GM19099 (cell line): Measurements from ENCODE around the gene STK26.
A peak's percentile ranks its signal among the peaks of the same experiment; 100 is the strongest.

Experiments used
- POLR2A ChIP-seq: IDR thresholded peaks from 3 replicates; pipeline ENCODE4 v1.6.1; 2011; ENCODE audit warnings: low read depth; ENCODE audit not compliant: insufficient read length; ENCODE audit errors: extremely low read depth

The STK26 gene

DNA sequence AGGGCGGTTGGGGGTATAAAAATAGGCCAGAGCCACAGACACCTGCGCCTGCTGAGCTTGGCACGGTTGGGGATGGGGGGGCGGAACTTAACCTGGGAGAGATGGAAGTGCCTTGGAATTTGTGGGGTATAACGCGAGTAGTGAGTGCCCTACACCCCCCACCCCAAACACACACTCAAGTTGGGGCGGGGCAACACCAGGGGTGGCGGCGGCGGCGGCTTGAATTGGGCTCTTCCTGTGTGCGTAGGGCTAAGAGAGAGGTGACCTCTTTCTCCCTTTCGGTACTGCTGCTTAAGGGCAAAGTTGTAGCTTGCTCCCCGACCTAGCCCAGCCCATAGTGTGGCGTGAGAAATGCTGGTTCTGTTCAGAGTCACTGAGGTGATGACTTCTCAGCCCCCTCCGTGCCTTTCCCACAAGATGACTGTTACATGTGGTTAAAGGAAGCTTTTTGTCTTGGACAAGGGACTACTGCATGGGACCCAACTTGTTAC lies 839 bp downstream of the STK26 start:
- TF ChIP-seq POLR2A = peak; percentile 43

GRCh38 chrX:132025041-132025440 lies 1.9 kb downstream of the STK26 start:
- no peak for TF ChIP-seq POLR2A

DNA sequence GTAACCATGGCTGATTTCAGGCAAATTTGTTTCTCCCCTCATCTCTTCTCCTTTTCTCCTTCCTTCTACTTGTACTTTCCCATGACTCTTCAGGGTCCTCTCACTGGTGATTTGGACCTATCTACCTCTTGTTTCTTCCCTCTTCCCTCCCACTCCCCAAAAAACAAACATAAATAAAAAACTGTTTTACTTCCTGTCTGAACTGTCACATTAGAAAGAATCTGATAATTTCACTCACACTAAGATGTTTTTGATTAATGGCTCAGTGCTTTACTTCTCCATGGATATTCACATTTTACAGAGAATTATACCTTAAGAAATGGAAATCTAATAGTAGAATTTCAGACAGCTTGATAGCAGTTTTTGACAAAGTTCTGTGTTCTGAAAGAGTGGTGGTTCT lies 7.2 kb downstream of the STK26 start:
- no peak for TF ChIP-seq POLR2A

DNA sequence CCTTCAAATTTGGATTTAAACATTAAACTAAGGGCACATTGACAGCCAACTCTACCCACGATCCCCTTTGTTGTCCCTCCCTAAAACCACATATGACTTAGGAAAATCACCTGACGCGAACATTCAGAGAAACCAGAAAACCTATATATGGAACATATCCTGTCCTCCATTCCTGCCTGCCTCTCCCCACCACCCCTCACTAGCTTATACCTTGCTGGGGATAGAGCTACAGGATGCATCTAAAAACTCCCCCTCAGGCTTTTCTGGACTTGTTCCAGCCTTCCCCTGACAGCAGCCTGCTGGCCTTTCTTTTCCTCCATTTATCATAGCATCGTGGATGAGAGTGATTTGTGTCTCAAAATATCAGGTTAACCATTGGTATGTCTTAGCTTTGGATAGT lies 8.8 kb downstream of the STK26 start:
- no peak for TF ChIP-seq POLR2A

DNA sequence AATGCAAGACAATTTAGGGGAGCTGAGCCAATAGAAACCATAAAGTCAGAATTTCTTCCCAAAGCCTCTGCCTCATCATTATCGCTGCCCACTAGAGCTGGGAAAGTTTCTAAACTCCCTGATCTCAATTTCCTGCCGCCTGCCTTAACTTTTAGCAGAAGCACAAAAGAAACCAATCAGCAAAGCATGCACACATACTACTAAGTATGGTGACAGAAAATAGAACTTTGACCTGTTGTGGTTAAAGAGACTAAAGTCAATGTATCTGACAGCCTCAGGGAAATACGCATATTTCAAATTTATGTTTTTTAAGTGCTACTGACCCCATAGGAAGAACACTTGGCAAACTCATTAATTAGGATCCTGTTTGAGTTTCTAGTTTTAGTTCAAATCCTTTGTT lies 10.1 kb downstream of the STK26 start:
- no peak for TF ChIP-seq POLR2A

DNA sequence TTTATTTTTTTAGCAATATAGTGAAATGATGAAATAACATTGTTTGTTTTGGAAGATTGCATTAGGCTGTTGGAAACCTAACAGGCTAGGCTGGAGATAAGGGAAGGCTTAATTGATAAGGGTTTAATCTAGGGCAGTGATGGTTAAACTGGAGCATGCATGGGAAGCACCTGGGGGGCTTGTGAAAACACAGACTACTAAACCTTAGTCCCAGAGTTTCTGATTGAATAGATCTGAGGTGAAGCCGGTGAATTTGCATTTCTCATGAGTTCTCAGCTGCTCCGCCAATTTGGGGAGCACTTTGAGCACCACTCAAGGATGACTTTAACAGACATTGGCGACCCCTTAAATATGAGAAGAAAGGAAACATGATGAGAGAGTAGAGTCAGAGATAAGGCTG lies 11.5 kb downstream of the STK26 start:
- no peak for TF ChIP-seq POLR2A

- no peak for TF ChIP-seq POLR2A
Observed at GRCh38 chrX:132037479-132037993, 14.4 kb downstream of the STK26 start.

- no peak for TF ChIP-seq POLR2A
Observed at GRCh38 chrX:132040066-132040465, 17.0 kb downstream of the STK26 start.

DNA sequence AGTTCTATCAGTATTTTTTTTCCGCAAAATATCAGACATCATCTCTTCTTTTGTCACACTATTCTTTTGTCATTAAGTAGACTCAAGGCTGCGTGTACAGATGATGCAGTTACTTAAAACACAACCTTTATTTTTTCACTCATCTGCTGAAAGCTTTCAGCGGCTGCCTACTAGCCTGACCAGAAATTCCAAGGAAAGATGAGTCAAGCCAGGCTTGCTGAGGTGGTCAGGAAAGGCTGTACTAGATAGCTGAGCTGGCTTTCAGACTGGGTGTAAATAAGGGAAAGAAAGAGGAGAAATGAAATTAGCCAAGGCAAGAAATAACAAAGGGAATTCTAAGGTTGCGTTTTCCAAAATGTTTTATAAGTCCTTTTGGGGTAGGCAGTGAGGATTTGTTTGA lies 17.9 kb downstream of the STK26 start:
- no peak for TF ChIP-seq POLR2A

DNA sequence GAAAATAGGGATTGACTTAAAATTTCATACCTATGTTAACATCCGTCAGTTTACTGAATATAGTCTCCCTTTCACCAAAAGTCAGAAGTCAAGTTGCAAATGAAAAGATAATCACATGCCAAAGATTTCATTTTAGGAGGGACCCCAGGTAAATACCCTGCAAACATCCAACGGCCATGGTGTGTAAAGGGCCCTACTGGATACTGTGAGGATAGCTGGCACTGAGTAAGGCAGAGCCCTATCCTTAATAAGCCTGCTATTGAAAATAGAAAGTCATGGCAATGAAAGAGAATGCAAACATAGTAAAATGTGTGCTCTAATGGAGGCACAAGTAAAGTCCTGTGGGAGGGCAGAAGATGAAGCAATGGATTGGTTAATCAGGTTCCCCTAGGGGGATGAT lies 20.9 kb downstream of the STK26 start:
- TF ChIP-seq POLR2A = no peak

DNA sequence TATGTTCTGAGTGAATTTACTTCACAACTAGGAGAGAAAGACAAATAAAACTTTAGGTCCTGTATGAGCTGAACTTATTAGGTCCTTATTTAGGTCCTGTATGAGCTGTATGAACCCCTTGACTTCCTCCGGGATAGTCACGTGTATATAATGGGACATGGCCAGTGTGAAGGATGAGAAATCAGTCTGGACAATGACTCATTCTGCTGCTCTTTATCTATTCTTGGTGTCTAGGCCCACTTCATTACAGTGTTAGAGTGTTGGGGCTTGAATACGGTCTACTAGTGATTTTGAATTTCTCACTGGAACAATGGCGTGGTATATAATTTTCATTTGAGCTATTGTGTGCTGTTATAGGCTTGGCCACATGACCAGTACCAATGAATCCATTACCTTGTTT lies 21.9 kb downstream of the STK26 start:
- no peak for TF ChIP-seq POLR2A

DNA sequence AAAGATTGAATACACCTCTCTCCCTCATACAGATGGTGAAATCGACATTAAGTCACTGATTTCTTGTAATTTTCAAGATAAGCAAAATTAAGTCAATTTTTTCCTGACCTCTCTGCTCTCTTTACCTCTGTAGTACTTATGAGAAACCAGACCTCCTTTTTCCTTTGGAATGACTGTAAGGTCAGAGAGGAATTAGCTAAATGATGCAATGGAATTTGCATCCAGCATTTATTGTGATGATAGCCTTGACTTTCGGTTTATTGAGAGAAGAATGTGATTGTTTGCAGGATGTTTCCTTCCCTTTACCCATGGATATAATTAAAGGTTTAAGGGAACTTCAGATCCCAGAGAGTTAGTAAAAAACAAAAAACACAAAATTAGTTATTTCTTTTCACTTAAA lies 22.4 kb downstream of the STK26 start:
- TF ChIP-seq POLR2A = no peak

DNA sequence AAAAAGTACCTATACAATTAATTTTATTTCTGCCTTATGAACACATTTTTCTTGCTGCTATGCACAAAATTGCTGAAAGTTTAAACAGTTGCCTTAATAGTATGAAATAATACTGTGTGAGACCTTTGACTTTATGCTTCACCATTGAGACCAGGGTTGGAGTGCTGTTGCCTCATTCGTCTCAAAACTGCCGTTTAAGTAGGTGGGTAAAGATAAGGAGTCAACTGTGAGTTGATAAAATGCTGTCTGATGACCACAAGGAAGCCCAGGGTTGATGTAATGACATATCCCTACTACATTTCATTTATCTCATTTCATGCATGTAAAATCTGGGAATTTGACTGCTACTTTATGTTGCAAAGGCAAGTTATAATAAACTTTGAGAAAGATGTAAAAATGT lies 23.4 kb downstream of the STK26 start:
- no peak for TF ChIP-seq POLR2A

GRCh38 chrX:132058050-132058449 lies 34.9 kb downstream of the STK26 start:
- no peak for TF ChIP-seq POLR2A

DNA sequence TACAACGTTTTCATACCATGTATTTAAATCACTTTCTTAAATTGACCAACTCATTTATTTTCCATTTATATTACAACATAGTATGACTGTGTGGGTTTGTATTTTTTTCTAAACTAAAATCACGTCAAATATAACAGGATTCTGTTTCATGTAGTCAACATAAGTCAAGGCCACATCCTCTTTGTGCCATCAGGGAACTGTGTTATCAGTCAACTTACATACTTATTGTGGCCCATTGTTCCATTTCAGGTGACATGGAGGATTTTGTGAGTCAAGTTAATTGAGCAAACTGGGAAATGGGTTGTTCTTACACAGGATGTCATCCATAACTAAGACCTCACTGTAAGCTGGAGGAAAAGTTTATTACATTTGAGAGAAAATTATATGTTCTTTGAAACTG lies 35.9 kb downstream of the STK26 start:
- no peak for TF ChIP-seq POLR2A

DNA sequence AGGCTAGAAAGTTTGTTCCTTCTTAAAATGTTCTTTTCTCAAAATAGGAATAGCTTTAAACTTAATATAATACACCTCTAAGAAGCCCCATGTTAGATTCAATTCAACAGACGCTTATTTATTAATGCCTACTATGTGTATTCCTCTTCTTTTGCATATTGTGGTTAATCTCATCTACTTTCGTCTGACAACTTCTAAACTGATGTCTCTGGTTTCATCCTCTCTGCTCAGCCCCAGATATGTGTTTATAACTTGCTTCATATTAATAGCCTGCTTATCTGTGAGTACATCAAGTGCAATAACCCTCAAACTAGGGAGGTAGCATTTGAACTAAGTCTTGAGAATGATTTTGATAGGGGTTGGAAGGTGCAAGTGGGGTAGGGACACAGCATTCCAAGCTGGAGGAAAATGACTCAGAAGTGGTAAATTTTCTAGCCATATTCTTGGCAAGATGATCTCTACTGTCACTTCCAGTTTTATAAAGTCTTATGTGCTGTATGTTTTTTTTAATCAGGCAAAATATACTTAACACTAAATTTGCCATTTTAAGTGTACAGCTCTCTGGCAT lies 37.0 kb downstream of the STK26 start:
- no peak for TF ChIP-seq POLR2A

DNA sequence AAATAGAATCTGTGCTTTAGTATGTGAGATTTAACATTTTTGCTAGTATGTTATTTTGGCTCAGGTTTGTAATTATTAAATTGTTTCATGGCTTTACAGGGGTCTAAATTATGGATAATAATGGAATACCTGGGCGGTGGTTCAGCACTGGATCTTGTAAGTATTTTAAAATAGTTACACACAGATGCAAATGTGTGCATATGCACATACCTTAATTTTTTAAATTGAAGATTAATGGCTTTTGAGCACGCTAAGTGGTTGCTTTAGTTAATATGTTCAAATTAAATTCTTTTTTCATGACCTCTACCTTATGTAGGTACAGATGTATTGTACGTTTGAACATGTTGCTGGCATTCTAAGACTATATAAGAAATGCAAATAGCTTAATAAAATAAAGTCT lies 40.2 kb downstream of the STK26 start:
- no peak for TF ChIP-seq POLR2A
